Epithelial cell of esophagus (primary cell): ENCODE measurements around the gene IGFBP2.

ENCODE experiments used
- DNase-seq: peaks from one replicate; pipeline ENCODE4 v3.0.0; 2010; ENCODE audit warnings: low read depth
- H3K4me3 ChIP-seq: 2 replicates; pipeline ENCODE4 v1.5.1; 2011; ENCODE audit warnings: mild to moderate bottlenecking, low read length, control low read depth
- CTCF ChIP-seq: IDR thresholded peaks from 2 replicates; pipeline ENCODE4 v1.5.1; 2011; ENCODE audit warnings: low read depth, mild to moderate bottlenecking, low read length, control low read depth, inconsistent platforms; ENCODE audit not compliant: insufficient read depth; ENCODE audit errors: missing control alignments

The IGFBP2 gene

GRCh38 chr2:216713691-216714336 is 80.6 kb downstream of the IGFBP2 start:
- H3K4me3 ChIP-seq, result no peak overlapping the region
- no peak for TF ChIP-seq CTCF
- DNase-seq, result peak; percentile 97
